PC-3 (cell line): Measurements from ENCODE around the gene FOSB. TPM values are rescaled to one million over a fixed set of nuclear protein-coding genes. Genes with fewer than 3 reads are reported as not detected.

Source experiments
- ATAC-seq: fragments of 200-7000 bp; cut with Tn5 transposase; 2 replicates; pipeline ENCODE4 v1.9.1; 2020; ENCODE audit warnings: mild to moderate bottlenecking, moderate library complexity
- BruUV-seq: library from RNA; stranded (reverse); fragments of 400-500 nt; replicated peaks from 2 replicates; lab custom pipeline; 2021; lab: Mats Ljungman, UMichigan
- CTCF ChIA-PET: fragments of 300-600 bp; sonication (Branson Sonifier 250); formaldehyde crosslinking; loops from one replicate; lab custom pipeline; 2022; ENCODE audit warnings: antibody characterized with exemption; lab: Charles Lee
- POLR2A ChIA-PET: fragments of 300-600 bp; sonication (Branson Sonifier 250); formaldehyde crosslinking; loops from one replicate; lab custom pipeline; 2022; ENCODE audit warnings: antibody characterized with exemption; ENCODE audit not compliant: unreplicated experiment; lab: Charles Lee
- DNase-seq: peaks from one replicate; pipeline ENCODE4 v3.0.0-alpha.2; 2015
- H2AFZ ChIP-seq: fragments of 300-600 bp; sonication (generic); 2 replicates; pipeline ENCODE4 v1.6.0; 2016; ENCODE audit warnings: antibody characterized with exemption, low read length
- H3F3A ChIP-seq: fragments of 300-600 bp; sonication (generic); one replicate; pipeline ENCODE4 v1.6.0; 2017; ENCODE audit warnings: antibody characterized with exemption, low read length, control low read depth, mild to moderate bottlenecking; ENCODE audit not compliant: unreplicated experiment
- H3K27ac ChIP-seq: fragments of 300-600 bp; sonication (generic); 2 replicates; pipeline ENCODE4 v1.5.1; 2016; ENCODE audit warnings: mild to moderate bottlenecking, low read length
- H3K27me3 ChIP-seq: fragments of 300-600 bp; sonication (generic); 2 replicates; pipeline ENCODE4 v1.6.1; 2016; ENCODE audit warnings: low read length, mixed read lengths
- H3K36me3 ChIP-seq: fragments of 300-600 bp; sonication (generic); 2 replicates; pipeline ENCODE4 v1.6.1; 2016; ENCODE audit warnings: low read depth, mixed run types, low read length, mixed read lengths
- H3K4me1 ChIP-seq: fragments of 300-600 bp; sonication (generic); 2 replicates; pipeline ENCODE4 v1.5.1; 2016; ENCODE audit warnings: low read length; ENCODE audit not compliant: insufficient read depth
- H3K4me2 ChIP-seq: fragments of 300-600 bp; sonication (generic); 2 replicates; pipeline ENCODE4 v1.6.0; 2016; ENCODE audit warnings: low read length
- H3K4me3 ChIP-seq: fragments of 300-600 bp; sonication (generic); 2 replicates; pipeline ENCODE4 v1.5.1; 2016; ENCODE audit warnings: mild to moderate bottlenecking, low read length, mixed read lengths
- H3K79me2 ChIP-seq: fragments of 300-600 bp; sonication (generic); 2 replicates; pipeline ENCODE4 v1.6.1; 2017; ENCODE audit warnings: low read length, mixed read lengths
- H3K9ac ChIP-seq: fragments of 300-600 bp; sonication (generic); 2 replicates; pipeline ENCODE4 v1.6.0; 2016; ENCODE audit warnings: mild to moderate bottlenecking, low read length
- H3K9me2 ChIP-seq: fragments of 300-600 bp; sonication (generic); replicated peaks from 2 replicates; pipeline ENCODE4 v1.6.1; 2016; ENCODE audit warnings: mixed run types, low read length, mixed read lengths
- H3K9me3 ChIP-seq: fragments of 300-600 bp; sonication (generic); 2 replicates; pipeline ENCODE4 v1.6.1; 2016; ENCODE audit warnings: low read length, mixed read lengths
- H4K20me1 ChIP-seq: fragments of 300-600 bp; sonication (generic); 2 replicates; pipeline ENCODE4 v1.6.1; 2016; ENCODE audit warnings: low read length, mixed read lengths
- CTCF ChIP-seq: fragments of 300-600 bp; sonication (generic); conservative IDR thresholded peaks from 2 replicates; pipeline ENCODE4 v1.5.1; 2017; ENCODE audit warnings: antibody characterized with exemption, low read depth, mild to moderate bottlenecking, low read length
- EZH2 ChIP-seq: fragments of 300-600 bp; sonication (generic); IDR thresholded peaks from one replicate; pipeline ENCODE4 v1.6.1; 2017; ENCODE audit warnings: antibody characterized with exemption, mild to moderate bottlenecking, low read length; ENCODE audit not compliant: unreplicated experiment
- EZH2phosphoT487 ChIP-seq: fragments of 300-600 bp; sonication (generic); IDR thresholded peaks from 2 replicates; pipeline ENCODE4 v1.6.1; 2018; ENCODE audit warnings: mild to moderate bottlenecking, antibody characterized with exemption, low read length, borderline replicate concordance
- intact Hi-C: fragments of 100-400 bp; cut with micrococcal nuclease; formaldehyde crosslinking; loops from 2 replicates; pipeline ENCODE4 v1.9.0; 2023
- total RNA-seq: library from RNA; depleted of rRNA; stranded (reverse); fragments of >200 nt; gene quantifications from 2 replicates; pipeline ENCODE4 v1.2.3, GENCODE V29; 2014

The FOSB gene
- total RNA-seq, 1 experiment from 2014 or later = 35.8 TPM

GRCh38 chr19:45500918-45501729 is 33.3 kb downstream of the FOSB start:
- Histone ChIP-seq H3K9me3 (no peaks in the 10 kb centered on the region), H3K27me3 (no peaks in the 10 kb centered on the region), H3K36me3 (no peaks in the 10 kb centered on the region), H3K4me1 (peaks cover 20% of the 10 kb centered on the region), H3K27ac (no peak overlapping the region), H3K4me2 (no peak overlapping the region), H3K9ac (no peak overlapping the region), H3K9me2 (no peaks in the 10 kb centered on the region), H2AFZ (no peak overlapping the region), H3K79me2 (no peaks in the 10 kb centered on the region), H3K4me3 (no peak overlapping the region), H3F3A (no peaks in the 10 kb centered on the region), H4K20me1 (no peaks in the 10 kb centered on the region)
- BruUV-seq = no TSS peak
- CTCF ChIA-PET = no interaction called here
- no peak for DNase-seq
- TF ChIP-seq EZH2phosphoT487 (no peak), EZH2 (no peak), CTCF (no peak)
- no peak for ATAC-seq
- POLR2A ChIA-PET = no interaction called here
- intact Hi-C loops = no loop called here

- H3K79me2 ChIP-seq = no peaks in the 10 kb centered on the region
- no peaks in the 10 kb centered on the region for H3F3A ChIP-seq
- no peaks in the 10 kb centered on the region for H3K9me2 ChIP-seq
- no TSS peak for BruUV-seq
- H3K4me2 ChIP-seq = no peak overlapping the region
- H3K27ac ChIP-seq = no peak overlapping the region
- no peaks in the 10 kb centered on the region for H3K27me3 ChIP-seq
- H4K20me1 ChIP-seq = no peaks in the 10 kb centered on the region
- TF ChIP-seq EZH2phosphoT487 (no peak), EZH2 (no peak), CTCF (no peak)
- ChIA-PET CTCF (no interaction called here), POLR2A (no interaction called here)
- H3K36me3 ChIP-seq = no peaks in the 10 kb centered on the region
- H3K9ac ChIP-seq = no peak overlapping the region
- intact Hi-C loops = no loop called here
- peaks cover 22% of the 10 kb centered on the region for H3K4me1 ChIP-seq
- DNase-seq = no peak
- no peak for ATAC-seq
- H2AFZ ChIP-seq = no peak overlapping the region
- H3K4me3 ChIP-seq = no peak overlapping the region
- no peaks in the 10 kb centered on the region for H3K9me3 ChIP-seq
Measured at GRCh38 chr19:45501730-45502014, 33.9 kb downstream of the FOSB start.

GRCh38 chr19:45502111-45502510 is 34.3 kb downstream of the FOSB start:
- no peak overlapping the region for H3K4me3 ChIP-seq
- POLR2A ChIA-PET = no interaction called here
- BruUV-seq = no TSS peak

More at GRCh38 chr19:45502111-45502510, 34.3 kb downstream of the FOSB start:
- intact Hi-C loops = no loop called here
- H4K20me1 ChIP-seq = no peaks in the 10 kb centered on the region
- H3K9ac ChIP-seq = no peak overlapping the region
- no peaks in the 10 kb centered on the region for H3K36me3 ChIP-seq
- no peak for ATAC-seq
- H3F3A ChIP-seq = no peaks in the 10 kb centered on the region
- CTCF ChIA-PET = no interaction called here
- TF ChIP-seq CTCF = no peak
- no peak for TF ChIP-seq EZH2
- TF ChIP-seq EZH2phosphoT487 = no peak
- peaks cover 2% of the 10 kb centered on the region; the same call in 1 of the 2 replicates for H3K79me2 ChIP-seq
- peaks cover 22% of the 10 kb centered on the region for H3K4me1 ChIP-seq
- no peaks in the 10 kb centered on the region for H3K9me3 ChIP-seq
- H2AFZ ChIP-seq = no peak overlapping the region
- DNase-seq = no peak
- no peaks in the 10 kb centered on the region for H3K27me3 ChIP-seq
- H3K27ac ChIP-seq = no peak overlapping the region
- no peak overlapping the region for H3K4me2 ChIP-seq
- H3K9me2 ChIP-seq = no peaks in the 10 kb centered on the region
